ENCODE measurements around the gene LMOD1. TPM values are rescaled to one million over a fixed set of nuclear protein-coding genes. Genes with fewer than 3 reads are reported as not detected.

The LMOD1 gene
- total and polyA plus RNA-seq, 2 of the 8 experiments (the other 6 are each of a cell fraction or from before 2014, with no cell fraction given): 0.77 to 1.4 TPM

GRCh38 chr1:201912832-201913231 is 33.5 kb downstream of the LMOD1 start (continued):
- TF ChIP-seq EGR1 (IDR thresholded peaks at IDR 0.05; ENCODE audit: borderline replicate concordance, low read depth, low read length): no peak
